ENCODE data around the gene DCXR. TPM values are rescaled to one million over a fixed set of nuclear protein-coding genes. Genes with fewer than 3 reads are reported as not detected.
A peak's percentile ranks its signal among the peaks of the same experiment; 100 is the strongest.

DCXR gene
- total and polyA plus RNA-seq, 2 of the 13 experiments (the other 11 are each of a cell fraction or from before 2014, with no cell fraction given), result 287 to 311 TPM

GRCh38 chr17:82000803-82001570 lies 36.5 kb downstream of the DCXR start (continued):
- TF ChIP-seq FOXK1 (CRISPR knock-in tag; IDR thresholded peaks at IDR 0.05; ENCODE audit: borderline replicate concordance, low read depth) (peak; percentile 92), NFE2L1 (CRISPR knock-in tag; IDR thresholded peaks at IDR 0.05; ENCODE audit: borderline replicate concordance) (no peak), ZXDC (CRISPR knock-in tag; IDR thresholded peaks at IDR 0.05) (peak; percentile 100), ZNF646 (CRISPR knock-in tag; IDR thresholded peaks at IDR 0.05) (no peak), ZNF562 (CRISPR knock-in tag; IDR thresholded peaks at IDR 0.05; ENCODE audit: borderline replicate concordance) (0 out of 2 replicates have a peak, but pooled peaks have one; percentile 18), HIVEP1 (CRISPR knock-in tag; IDR thresholded peaks at IDR 0.05) (peak; percentile 99), NCOA5 (CRISPR knock-in tag; IDR thresholded peaks at IDR 0.05) (0 out of 2 replicates have a peak, but pooled peaks have one; percentile 70), ZNF253 (CRISPR knock-in tag; IDR thresholded peaks at IDR 0.05; ENCODE audit: borderline replicate concordance) (0 out of 2 replicates have a peak, but pooled peaks have one; percentile 20), ZNF773 (CRISPR knock-in tag; IDR thresholded peaks at IDR 0.05; ENCODE audit: borderline replicate concordance) (peak; percentile 22; the same call in 1 of the 2 replicates), CEBPB (IDR thresholded peaks at IDR 0.05; ENCODE audit: borderline replicate concordance, low read depth, low read length) (no peak), ZNF550 (CRISPR knock-in tag; IDR thresholded peaks at IDR 0.05; ENCODE audit: borderline replicate concordance) (no peak), ZNF609 (CRISPR knock-in tag; IDR thresholded peaks at IDR 0.05; ENCODE audit: borderline replicate concordance) (peak; percentile 91), TGIF2 (CRISPR knock-in tag; IDR thresholded peaks at IDR 0.05) (peak; percentile 96), PHF8 (CRISPR knock-in tag; IDR thresholded peaks at IDR 0.05) (no peak; the same call in 1 of the 2 replicates)
